ENCODE results near the gene RAB15.
"Not testable (repeated sequence)": the region's sequence is repeated elsewhere in the genome, so short reads cannot be mapped to it uniquely, and the experiment has no call there.

Gene RAB15

GRCh38 chr14:64913477-64913876 lies 58.7 kb downstream of the RAB15 start:
- not testable (repeated sequence) for DNase-seq (ENCODE audit: low spot score)

- DNase-seq (ENCODE audit: low spot score), result no peak
Measured at GRCh38 chr14:64912261-64912660, 59.9 kb downstream of the RAB15 start.

GRCh38 chr14:64910847-64911495 lies 61.2 kb downstream of the RAB15 start:
- DNase-seq (ENCODE audit: low spot score), result peak; percentile 7

GRCh38 chr14:64906022-64906421 lies 66.1 kb downstream of the RAB15 start:
- no peak for DNase-seq (ENCODE audit: low spot score)

GRCh38 chr14:64899958-64900357 lies 72.2 kb downstream of the RAB15 start:
- DNase-seq (ENCODE audit: low spot score), result no peak

Small RNA genes lying within 50 kb of the gene (small RNA-seq; reads per million reads assigned to genes)
- gene RPPH1-2P, result 0 reads per million in 2 experiments
